ENCODE results near the gene QRFPR. TPM values are rescaled to one million over a fixed set of nuclear protein-coding genes. Genes with fewer than 3 reads are reported as not detected.

Gene QRFPR
- total RNA-seq, 1 donor from 2014 or later = 0.21 TPM

DNA sequence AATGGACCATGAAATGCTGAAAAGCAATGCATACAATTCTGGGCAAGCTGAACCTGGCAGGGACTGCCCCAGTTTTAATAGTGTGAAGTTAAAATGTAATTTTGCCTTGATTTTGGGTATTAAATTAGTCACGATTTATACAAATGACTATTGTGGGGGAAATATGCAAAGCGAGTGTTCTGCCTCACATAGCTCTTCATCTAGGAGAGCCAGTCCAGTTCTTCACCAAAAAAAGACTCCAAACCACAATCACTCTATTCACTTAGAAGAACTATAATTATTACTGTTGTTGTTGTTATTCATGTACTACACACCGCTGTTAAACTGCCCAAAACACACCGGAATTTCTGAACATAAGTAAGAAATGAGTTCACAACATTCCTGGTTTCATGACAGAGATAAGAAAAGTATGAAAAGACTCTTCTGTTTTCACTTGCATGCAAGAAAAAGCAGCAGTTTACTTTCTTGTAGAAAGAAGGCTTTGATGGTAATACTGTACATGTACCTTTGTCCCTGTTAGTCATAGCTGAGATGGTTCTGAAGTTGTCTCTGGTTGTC, 101.9 kb downstream of the QRFPR start:
- no peaks in the 10 kb centered on the region for H3K27me3 ChIP-seq
- TF ChIP-seq, protein P1, sequence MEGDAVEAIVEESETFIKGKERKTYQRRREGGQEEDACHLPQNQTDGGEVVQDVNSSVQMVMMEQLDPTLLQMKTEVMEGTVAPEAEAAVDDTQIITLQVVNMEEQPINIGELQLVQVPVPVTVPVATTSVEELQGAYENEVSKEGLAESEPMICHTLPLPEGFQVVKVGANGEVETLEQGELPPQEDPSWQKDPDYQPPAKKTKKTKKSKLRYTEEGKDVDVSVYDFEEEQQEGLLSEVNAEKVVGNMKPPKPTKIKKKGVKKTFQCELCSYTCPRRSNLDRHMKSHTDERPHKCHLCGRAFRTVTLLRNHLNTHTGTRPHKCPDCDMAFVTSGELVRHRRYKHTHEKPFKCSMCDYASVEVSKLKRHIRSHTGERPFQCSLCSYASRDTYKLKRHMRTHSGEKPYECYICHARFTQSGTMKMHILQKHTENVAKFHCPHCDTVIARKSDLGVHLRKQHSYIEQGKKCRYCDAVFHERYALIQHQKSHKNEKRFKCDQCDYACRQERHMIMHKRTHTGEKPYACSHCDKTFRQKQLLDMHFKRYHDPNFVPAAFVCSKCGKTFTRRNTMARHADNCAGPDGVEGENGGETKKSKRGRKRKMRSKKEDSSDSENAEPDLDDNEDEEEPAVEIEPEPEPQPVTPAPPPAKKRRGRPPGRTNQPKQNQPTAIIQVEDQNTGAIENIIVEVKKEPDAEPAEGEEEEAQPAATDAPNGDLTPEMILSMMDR (IDR thresholded peaks at IDR 0.05) = no peak
- no peaks in the 10 kb centered on the region for H3K9me3 ChIP-seq
- intact Hi-C loops (cut with DNase I) = no loop called here
- H3K27ac ChIP-seq = no peak overlapping the region
- no peaks in the 10 kb centered on the region for H3K4me1 ChIP-seq
- no peak overlapping the region for H3K4me3 ChIP-seq
- H3K36me3 ChIP-seq = no peaks in the 10 kb centered on the region
- DNase-seq (ENCODE audit: low spot score in 2 of 2) = no peak

Other genes starting within 250 kb of the QRFPR start
- not detected for gene TNIP3, start 216.7 kb downstream of the QRFPR start, total RNA-seq